ENCODE results near the gene RANBP10. TPM values are rescaled to one million over a fixed set of nuclear protein-coding genes. Genes with fewer than 3 reads are reported as not detected.

Gene RANBP10
- total RNA-seq, 1 donor from 2014 or later: 11.1 TPM

- intact Hi-C loops (cut with DNase I): no loop called here
- DNase-seq (ENCODE audit: missing footprints) (no peak), ATAC-seq (no peak)
These were observed 16.3 kb downstream of the RANBP10 start for GRCh38 chr16:67790071-67790470.

DNA sequence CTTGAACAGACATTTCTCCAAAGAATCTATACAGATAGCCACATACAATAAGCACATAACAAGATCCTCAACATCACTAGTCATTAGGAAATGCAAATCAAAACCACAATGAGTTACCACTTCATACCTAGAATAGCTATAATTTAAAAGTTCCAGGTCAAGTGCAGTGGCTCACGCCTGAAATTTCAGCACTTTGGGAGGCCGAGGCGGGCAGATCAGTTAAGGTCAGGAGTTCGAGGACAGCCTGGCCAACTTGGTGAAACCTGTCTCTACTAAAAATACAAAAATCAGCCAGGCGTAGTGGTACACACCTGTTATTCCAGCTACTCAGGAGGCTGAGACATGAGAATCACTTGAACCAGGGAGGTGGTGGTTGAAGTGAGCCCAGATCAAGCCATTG lies 19.9 kb downstream of the RANBP10 start:
- intact Hi-C loops (cut with DNase I): no loop called here
- no peak for DNase-seq (ENCODE audit: missing footprints)
- ATAC-seq: no peak

DNA sequence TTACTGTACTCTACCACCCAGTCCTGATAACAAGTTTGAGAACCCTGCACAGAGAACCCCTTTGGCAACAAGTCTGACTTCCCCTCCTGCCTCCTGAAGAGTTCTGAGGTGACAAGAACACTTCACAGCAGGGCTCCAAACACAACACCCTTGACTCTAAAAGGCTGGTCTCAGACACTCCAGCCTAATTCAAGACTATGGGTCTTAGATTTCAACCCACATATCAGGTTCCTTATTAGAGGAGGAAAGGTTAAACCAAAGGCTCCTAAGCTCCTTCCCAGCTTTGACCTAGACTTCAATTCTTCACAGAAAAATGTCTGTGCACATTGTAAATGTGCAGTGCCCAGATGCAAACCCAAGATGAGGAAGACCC lies 23.0 kb downstream of the RANBP10 start:
- intact Hi-C loops (cut with DNase I): no loop called here
- DNase-seq (ENCODE audit: missing footprints): no peak
- no peak for ATAC-seq

DNA sequence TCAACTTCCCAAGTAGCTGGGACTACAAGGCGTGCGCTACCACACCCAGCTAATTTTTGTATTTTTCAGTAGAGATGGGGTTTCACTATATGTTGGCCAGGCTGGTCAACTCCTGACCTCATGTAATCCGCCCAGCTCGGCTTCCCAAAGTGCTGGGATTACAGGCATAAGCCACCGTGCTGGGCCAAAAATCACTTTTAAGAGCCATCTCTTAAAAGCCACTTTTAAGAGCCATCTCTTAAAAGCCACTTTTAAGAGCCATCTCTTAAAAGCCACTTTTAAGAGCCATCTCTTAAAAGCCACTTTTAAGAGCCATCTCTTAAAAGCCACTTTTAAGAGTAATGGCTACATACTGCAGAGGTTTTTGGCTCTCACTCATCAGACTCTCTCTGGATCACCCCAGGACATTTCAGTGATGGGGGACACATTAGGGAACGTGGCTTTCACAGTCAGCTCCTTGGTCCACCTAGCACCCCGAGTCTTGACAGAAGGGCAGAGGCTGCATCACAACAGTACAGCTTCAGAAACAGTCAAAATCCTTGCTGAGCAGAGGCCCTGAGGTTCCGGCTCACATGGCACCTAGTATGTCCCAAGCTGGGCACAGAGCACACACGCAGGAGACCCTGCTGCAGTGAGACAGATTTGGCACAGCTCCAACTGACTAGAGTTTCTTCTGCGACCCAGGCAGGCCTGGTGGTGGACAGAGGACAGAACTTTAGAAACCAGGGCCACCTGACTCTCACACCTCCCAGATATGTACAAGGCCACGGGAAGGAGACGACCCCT lies 23.6 kb downstream of the RANBP10 start:
- intact Hi-C loops (cut with DNase I): no loop called here
- ATAC-seq (no peak), DNase-seq (ENCODE audit: missing footprints) (no peak)

GRCh38 chr16:67781565-67781921 lies 24.8 kb downstream of the RANBP10 start:
- intact Hi-C loops (cut with DNase I): no loop called here
- ATAC-seq (no peak), DNase-seq (ENCODE audit: missing footprints) (no peak)

DNA sequence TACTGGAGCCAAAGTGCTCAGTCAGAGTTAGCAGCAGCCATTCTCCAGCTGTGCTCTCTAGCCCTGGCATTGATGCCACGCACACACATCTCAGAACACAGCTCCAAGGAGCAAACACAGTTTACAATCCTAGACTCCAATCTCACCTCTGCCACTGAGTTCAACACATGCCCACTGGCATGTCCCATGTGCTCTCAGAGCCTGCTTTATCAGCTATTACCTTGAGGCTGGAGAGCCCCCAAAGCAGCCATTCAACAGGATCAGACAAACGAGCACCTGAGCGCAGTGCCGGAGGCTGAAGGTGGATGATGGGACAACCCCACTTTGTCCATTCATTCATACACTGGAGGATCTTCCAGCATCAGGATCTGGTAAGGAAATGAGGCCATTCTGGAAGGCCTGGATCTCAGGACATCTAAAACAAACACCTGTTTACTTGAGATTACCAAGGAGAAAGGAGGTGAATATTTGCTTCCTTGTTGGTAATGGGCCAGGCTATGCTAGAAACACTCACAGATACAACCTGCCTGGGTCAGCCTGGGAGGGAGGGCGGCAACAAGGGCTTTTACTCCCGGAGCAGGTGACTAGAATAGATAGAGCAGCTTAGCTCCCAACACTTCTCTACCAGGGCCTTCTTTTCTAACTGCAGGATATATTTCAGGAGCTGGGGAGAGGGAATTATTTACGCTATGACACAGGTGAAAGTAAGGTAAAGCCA lies 25.4 kb downstream of the RANBP10 start:
- DNase-seq (ENCODE audit: missing footprints) (no peak), ATAC-seq (no peak)
- intact Hi-C loops (cut with DNase I): no loop called here

GRCh38 chr16:67779256-67780014 lies 26.9 kb downstream of the RANBP10 start:
- DNase-seq (ENCODE audit: missing footprints): no peak
- no peak for ATAC-seq
- intact Hi-C loops (cut with DNase I): no loop called here

DNA sequence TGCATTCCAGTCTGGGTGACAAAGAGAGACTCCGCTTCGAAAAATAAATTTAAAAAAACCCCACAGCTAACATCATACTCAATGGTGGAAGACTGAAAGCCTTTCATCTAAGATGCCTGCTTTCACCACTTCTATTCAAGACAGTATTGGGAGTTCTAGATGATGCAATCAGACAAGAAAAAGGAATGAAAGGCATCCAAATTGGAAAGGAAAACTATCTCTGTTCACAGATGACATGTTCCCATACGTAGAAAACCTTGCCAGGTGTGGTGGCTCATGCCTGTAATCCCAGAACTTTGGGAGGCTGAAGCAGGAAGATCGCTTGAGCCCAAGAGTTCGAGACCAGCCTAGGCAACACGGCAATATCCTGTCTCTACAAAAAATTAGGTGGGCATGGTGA lies 31.1 kb downstream of the RANBP10 start:
- intact Hi-C loops (cut with DNase I): no loop called here
- DNase-seq (ENCODE audit: missing footprints): no peak
- ATAC-seq: no peak

DNA sequence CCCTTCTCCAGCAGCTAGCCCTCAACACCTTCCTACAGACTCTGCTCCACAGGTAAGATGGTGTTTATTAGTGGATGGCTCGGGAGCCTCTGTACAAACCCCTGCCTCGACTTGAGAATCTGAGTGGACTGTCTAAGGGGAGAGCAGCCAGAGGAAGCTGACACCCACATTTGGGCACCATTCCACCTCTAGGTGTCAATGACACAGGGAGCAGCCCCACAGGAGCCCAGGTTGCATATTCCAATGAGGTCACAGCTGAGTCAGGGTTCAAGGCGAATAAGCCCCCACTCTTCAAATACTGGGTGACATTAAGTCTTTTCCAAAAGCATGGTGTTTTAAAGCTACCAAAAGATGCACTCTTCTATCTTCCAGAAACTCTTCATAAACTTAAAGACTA lies 31.9 kb downstream of the RANBP10 start:
- intact Hi-C loops (cut with DNase I): no loop called here
- ATAC-seq (peak; percentile 21), DNase-seq (ENCODE audit: missing footprints) (no peak)

GRCh38 chr16:67773569-67774456 lies 32.5 kb downstream of the RANBP10 start:
- ATAC-seq (peak; percentile 59), DNase-seq (ENCODE audit: missing footprints) (no peak)
- intact Hi-C loops (cut with DNase I): no loop called here

DNA sequence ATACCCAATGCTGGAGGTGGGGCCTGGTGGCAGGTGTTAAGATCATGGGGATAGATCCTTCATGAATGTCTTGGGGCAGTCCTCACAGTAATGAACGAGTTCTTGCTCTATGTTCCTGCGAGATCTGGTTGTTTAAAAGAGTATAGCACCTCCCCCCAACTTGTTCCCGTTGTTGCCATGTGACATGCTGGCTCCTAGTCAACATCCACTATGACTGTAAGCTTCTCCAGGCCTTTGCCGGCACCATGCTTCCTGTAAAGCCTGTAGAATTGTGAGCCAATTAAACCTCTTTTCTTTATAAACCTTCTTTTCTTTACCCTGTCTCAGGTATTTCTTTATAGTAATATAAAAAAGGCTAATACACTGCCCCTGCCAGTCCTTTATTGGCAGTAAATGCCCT lies 33.3 kb downstream of the RANBP10 start:
- ATAC-seq (peak; percentile 61), DNase-seq (ENCODE audit: missing footprints) (no peak)
- intact Hi-C loops (cut with DNase I): no loop called here

DNA sequence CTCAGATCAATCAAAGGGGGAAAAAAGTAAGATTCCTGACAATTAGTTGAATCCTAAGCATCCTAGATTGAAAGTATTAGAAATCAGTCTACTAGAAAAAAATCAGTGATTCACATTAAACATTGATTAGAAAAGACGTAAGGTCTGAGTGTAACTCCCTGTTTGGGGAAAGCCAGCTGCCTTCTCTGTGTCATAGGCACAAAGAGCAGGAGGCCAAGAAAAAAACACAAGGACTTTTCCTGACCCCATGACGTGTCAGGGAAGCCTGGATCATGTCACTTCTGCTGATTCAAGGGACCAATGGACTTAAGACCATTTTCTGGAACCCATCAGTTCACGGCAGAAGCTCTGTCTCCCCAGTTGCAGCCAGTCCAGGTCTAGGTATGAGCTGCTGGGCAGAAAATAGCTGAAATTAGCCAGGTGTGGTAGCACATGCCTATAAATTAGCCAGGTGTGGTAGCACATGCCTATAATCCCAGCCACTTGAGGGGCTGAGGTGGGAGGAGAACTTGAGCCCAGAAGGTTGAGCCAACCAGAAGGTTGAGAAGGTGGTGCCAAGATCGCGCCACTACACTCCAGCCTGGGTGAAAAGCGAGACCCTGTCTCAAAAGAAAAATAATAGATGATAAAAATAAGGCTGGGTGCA lies 35.9 kb downstream of the RANBP10 start:
- intact Hi-C loops (cut with DNase I): no loop called here
- no peak for DNase-seq (ENCODE audit: missing footprints)
- no peak for ATAC-seq

DNA sequence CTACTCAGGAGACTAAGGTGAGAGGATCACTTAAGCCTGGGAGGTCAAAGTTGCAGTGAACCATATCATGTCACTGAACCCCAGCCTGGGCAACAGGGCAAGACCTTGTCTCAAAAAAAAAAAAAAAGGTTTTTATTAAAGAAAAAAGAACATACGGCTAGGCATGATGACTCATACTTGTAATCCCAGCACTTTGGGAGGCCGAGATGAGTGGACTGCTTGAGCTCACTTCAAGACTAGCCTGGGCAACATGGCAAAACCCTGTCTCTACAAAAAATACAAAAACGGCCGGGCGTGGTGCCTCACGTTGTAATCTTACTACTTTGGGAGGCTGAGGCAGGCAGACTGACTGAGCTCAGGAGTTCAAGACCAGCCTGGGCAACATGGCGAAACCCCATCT lies 38.4 kb downstream of the RANBP10 start:
- no peak for ATAC-seq
- intact Hi-C loops (cut with DNase I): no loop called here
- DNase-seq (ENCODE audit: missing footprints): no peak

GRCh38 chr16:67766291-67766690 lies 40.1 kb downstream of the RANBP10 start:
- DNase-seq (ENCODE audit: missing footprints) (no peak), ATAC-seq (no peak)
- intact Hi-C loops (cut with DNase I): no loop called here

DNA sequence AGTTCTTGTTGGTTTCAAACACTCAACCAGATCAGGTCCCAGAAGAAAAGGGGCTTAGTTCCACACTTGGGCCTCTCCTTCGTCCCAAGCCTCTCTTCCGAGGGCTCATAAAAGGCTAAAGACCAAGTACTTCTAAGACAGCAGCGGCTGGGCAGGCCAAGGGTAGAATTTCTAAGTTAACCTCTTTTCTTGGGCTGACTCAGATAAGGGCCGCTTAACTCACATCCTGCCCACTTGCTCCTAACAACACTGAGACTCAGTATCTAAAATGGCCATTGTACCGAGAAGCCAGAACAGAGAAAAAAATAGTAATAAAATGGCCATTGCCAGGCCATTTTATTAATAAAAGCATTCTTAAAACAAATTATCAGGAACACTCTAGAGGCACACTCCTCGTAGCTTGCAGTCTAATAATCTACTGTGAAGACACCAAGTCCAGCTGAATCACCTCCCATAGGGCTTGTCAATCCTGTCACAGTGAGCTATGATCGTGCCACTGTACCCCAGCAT lies 42.1 kb downstream of the RANBP10 start:
- DNase-seq (ENCODE audit: missing footprints): no peak
- intact Hi-C loops (cut with DNase I): no loop called here
- no peak for ATAC-seq

GRCh38 chr16:67763066-67763465 lies 43.3 kb downstream of the RANBP10 start:
- no peak for DNase-seq (ENCODE audit: missing footprints)
- no peak for ATAC-seq
- intact Hi-C loops (cut with DNase I): no loop called here

GRCh38 chr16:67762385-67762784 lies 44.0 kb downstream of the RANBP10 start:
- DNase-seq (ENCODE audit: missing footprints) (no peak), ATAC-seq (no peak)
- intact Hi-C loops (cut with DNase I): no loop called here

- DNase-seq (ENCODE audit: missing footprints) (no peak), ATAC-seq (no peak)
- intact Hi-C loops (cut with DNase I): no loop called here
These were observed 44.4 kb downstream of the RANBP10 start for GRCh38 chr16:67761924-67762323.

DNA sequence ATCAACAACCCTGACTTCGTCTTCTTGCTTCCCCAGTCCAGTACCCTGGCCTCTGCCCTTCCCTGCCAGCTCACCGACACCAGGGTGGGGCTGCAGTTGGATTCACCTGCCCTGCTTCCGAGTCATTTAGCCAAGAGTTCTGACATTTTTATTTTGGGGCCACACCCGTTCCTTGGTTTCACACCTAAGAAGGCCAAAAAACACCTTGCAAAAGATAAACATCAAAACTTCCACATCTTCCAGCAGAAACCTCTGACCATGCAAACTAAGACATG lies 45.5 kb downstream of the RANBP10 start:
- DNase-seq (ENCODE audit: missing footprints) (no peak), ATAC-seq (no peak)
- intact Hi-C loops (cut with DNase I): no loop called here

Data from Right ventricle myocardium inferior (tissue), 1 donor.